Activated B cell treated with CpG ODN at 0.5 μM for 24 hours (primary cell): ENCODE data around the gene LHX2. TPM values are rescaled to one million over a fixed set of nuclear protein-coding genes. Genes with fewer than 3 reads are reported as not detected.

Experiments
- ATAC-seq: fragments of 200-7000 bp; cut with Tn5 transposase; one replicate; pipeline ENCODE4 v1.10.0; 2021; ENCODE audit warnings: low read depth, mild to moderate bottlenecking, moderate library complexity
- CTCF ChIA-PET: fragments of 350-600 bp; sonication (Branson Sonifier 250); formaldehyde crosslinking; loops from one replicate; lab custom pipeline; 2021; ENCODE audit warnings: antibody characterized with exemption; lab: Charles Lee
- POLR2A ChIA-PET: fragments of 350-600 bp; sonication (Branson Sonifier 250); formaldehyde crosslinking; loops from one replicate; lab custom pipeline; 2021; ENCODE audit warnings: antibody characterized with exemption; lab: Charles Lee
- DNase-seq: peaks from one replicate; pipeline ENCODE4 v3.0.0; 2022
- H3K27ac Mint-ChIP-seq: one replicate; pipeline ENCODE4 v1.8.0; 2020; ENCODE audit warnings: mixed read lengths
- H3K27me3 Mint-ChIP-seq: one replicate; pipeline ENCODE4 v1.8.0; 2021; ENCODE audit warnings: mixed read lengths
- H3K36me3 Mint-ChIP-seq: one replicate; pipeline ENCODE4 v1.8.0; 2021; ENCODE audit warnings: low read depth, mixed read lengths
- H3K4me1 Mint-ChIP-seq: one replicate; pipeline ENCODE4 v1.8.0; 2021; ENCODE audit warnings: mixed read lengths
- H3K4me3 Mint-ChIP-seq: one replicate; pipeline ENCODE4 v1.8.0; 2020; ENCODE audit warnings: mild to moderate bottlenecking, mixed read lengths
- H3K9me3 Mint-ChIP-seq: one replicate; pipeline ENCODE4 v1.8.0; 2020; ENCODE audit warnings: mixed read lengths
- intact Hi-C: fragments of 100-400 bp; cut with micrococcal nuclease; formaldehyde crosslinking; loops from one replicate; pipeline ENCODE4 v1.15.1; 2024
- total RNA-seq: library from RNA; stranded (reverse); gene quantifications from 2 replicates; pipeline ENCODE4 v1.2.3, GENCODE V29; 2022
- TF ChIP-seq, protein P1 (sequence below): fragments of 200-600 bp; IDR thresholded peaks from one replicate; pipeline ENCODE4 v1.8.0; 2022; ENCODE audit warnings: antibody characterized with exemption, mild to moderate bottlenecking

Gene LHX2
- total RNA-seq, 1 donor from 2014 or later = not detected

DNA sequence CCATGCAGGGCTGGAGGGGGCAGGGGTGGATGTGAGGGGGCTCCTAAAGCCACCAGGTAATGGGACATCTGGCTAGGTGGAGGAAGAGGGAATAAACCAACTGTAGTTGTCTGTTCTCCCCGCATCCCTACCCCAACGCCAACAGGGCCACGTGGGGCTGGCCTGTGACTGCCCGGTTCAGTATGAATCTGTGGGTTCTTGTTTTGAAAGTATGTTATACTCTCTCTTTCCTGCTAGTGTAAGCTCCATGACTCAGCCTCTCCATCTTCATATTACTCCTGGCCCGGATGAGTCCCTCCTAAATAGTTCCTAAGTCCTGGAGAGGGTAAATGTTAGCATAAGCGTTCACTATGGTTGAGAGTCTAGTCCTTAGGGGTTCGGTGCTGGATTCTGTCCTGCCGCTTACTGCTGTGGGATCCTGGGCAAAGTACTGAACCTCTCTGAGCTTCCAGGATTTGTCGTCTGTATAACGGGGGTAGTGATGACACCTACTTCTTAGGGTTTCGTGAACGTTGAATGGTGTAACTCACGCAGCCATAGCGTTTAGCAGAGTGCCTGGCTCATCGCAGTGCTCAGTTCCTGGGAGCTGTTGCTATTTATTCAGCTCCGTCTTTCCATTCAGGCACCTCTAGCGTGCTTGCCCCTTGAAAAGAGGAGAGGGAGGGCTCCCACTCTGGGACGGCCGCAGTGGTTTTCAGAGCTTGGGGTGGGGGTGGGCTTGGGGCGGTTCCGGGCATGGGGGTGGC is 28.8 kb downstream of the LHX2 start:
- H3K27me3 Mint-ChIP-seq = peaks cover 41% of the 10 kb centered on the region
- H3K9me3 Mint-ChIP-seq = no peaks in the 10 kb centered on the region
- H3K4me3 Mint-ChIP-seq = peak overlapping the region; percentile 50
- peaks cover 22% of the 10 kb centered on the region for H3K4me1 Mint-ChIP-seq
- ChIA-PET CTCF (interaction anchor here (0.5 to 4.1 kb wide), 17 partner anchors 10 to 686 kb away, joined by 3 to 57 read pairs (median 4); no protein-coding TSS in a partner anchor), POLR2A (interaction anchor here (0.6 to 1.2 kb wide), 3 partner anchors 9 to 551 kb away, joined by 3 to 4 read pairs (median 4); no protein-coding TSS in a partner anchor)
- ATAC-seq (peak; percentile 32), DNase-seq (no peak)
- TF ChIP-seq, protein P1, sequence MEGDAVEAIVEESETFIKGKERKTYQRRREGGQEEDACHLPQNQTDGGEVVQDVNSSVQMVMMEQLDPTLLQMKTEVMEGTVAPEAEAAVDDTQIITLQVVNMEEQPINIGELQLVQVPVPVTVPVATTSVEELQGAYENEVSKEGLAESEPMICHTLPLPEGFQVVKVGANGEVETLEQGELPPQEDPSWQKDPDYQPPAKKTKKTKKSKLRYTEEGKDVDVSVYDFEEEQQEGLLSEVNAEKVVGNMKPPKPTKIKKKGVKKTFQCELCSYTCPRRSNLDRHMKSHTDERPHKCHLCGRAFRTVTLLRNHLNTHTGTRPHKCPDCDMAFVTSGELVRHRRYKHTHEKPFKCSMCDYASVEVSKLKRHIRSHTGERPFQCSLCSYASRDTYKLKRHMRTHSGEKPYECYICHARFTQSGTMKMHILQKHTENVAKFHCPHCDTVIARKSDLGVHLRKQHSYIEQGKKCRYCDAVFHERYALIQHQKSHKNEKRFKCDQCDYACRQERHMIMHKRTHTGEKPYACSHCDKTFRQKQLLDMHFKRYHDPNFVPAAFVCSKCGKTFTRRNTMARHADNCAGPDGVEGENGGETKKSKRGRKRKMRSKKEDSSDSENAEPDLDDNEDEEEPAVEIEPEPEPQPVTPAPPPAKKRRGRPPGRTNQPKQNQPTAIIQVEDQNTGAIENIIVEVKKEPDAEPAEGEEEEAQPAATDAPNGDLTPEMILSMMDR = no peak
- intact Hi-C loops = loop anchor here (2.0 kb wide), 1 partner anchor 686 kb away; no protein-coding TSS in a partner anchor
- no peak overlapping the region for H3K27ac Mint-ChIP-seq
- H3K36me3 Mint-ChIP-seq = no peaks in the 10 kb centered on the region

DNA sequence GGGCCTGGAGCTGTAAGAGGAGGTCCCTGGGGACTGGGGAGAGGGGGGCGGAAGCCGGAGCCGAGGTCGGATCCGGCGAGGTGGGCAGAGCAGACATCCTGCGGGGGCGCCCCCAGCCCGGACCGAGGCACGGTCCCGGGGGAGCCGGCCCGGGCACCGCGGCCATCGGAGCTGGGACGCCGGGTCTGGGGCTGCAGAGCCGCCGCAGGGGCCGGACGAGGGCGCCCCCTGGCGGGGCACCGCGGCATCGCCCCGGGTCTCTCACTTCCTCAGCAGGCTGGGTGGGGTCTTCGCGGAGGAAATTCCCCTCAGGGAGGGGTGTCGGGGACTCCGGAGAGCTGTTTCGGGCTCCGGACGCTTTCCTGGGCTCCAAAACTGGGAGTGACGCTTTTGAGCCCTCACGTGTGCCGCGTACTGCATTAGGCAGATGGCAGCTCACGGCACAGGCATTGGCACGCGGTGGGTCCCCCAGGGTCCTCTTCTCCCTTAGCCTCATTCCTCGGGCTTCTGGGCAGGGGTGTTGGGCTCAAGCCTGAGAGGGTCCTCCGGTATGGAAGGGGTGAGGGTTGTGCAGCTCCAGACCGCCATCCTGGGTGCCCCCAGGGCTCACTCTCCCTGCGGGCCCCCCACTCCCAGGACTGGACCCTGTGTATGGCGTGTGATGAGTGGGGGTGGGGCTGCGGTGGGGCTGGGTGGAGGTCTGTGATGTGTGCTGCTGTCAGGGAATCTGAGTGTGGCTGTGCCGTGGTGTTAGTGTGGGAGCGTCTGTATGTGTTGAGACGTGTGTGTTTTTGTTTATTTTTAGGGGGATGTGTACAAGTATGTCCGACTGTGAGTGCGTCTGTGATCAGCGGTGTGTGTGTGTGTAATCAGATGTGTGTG is 29.6 kb downstream of the LHX2 start:
- POLR2A ChIA-PET = interaction anchor here (0.6 to 1.2 kb wide), 2 partner anchors 8 to 497 kb away, joined by 3 to 4 read pairs; no protein-coding TSS in a partner anchor
- no peak overlapping the region for H3K27ac Mint-ChIP-seq
- CTCF ChIA-PET = interaction anchor here (0.5 to 4.1 kb wide), 18 partner anchors 9 to 687 kb away, joined by 3 to 57 read pairs (median 4); no protein-coding TSS in a partner anchor
- H3K9me3 Mint-ChIP-seq = no peaks in the 10 kb centered on the region
- peaks cover 24% of the 10 kb centered on the region for H3K4me1 Mint-ChIP-seq
- intact Hi-C loops = loop anchor here (1.0 to 2.0 kb wide), 2 partner anchors 497 to 686 kb away; no protein-coding TSS in a partner anchor
- peak overlapping the region; percentile 75 for H3K4me3 Mint-ChIP-seq
- TF ChIP-seq, protein P1 = peak; percentile 68
- no peaks in the 10 kb centered on the region for H3K36me3 Mint-ChIP-seq
- H3K27me3 Mint-ChIP-seq = peaks cover 43% of the 10 kb centered on the region
- ATAC-seq = peak; percentile 64
- peak; percentile 66 for DNase-seq

DNA sequence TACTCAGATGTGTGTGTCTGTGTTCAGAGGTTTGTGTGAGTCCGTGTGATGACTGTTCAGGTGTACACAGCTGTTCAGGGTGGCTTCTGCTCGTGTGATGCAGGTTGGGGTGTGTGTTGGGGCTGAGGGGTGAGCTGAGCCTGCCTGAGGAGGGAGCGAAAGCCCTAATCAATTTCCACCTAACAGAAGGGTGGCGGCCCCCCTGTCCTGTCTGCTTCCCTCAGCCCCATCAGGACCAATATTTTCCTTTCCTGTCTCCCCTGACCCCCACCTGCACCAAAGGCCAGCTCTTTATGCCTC is 30.2 kb downstream of the LHX2 start:
- TF ChIP-seq, protein P1 = no peak
- intact Hi-C loops = loop anchor here (1.0 to 2.0 kb wide), 2 partner anchors 497 to 687 kb away; no protein-coding TSS in a partner anchor
- no peak for ATAC-seq
- POLR2A ChIA-PET = interaction anchor here (0.8 kb wide), 1 partner anchor 48 kb away, joined by 3 read pairs; no protein-coding TSS in a partner anchor
- Mint-ChIP-seq H3K27ac (no peak overlapping the region), H3K4me1 (peaks cover 24% of the 10 kb centered on the region), H3K9me3 (no peaks in the 10 kb centered on the region), H3K27me3 (peaks cover 43% of the 10 kb centered on the region), H3K4me3 (peak overlapping the region; percentile 36), H3K36me3 (no peaks in the 10 kb centered on the region)
- no peak for DNase-seq
- CTCF ChIA-PET = interaction anchor here (0.7 to 2.1 kb wide), 5 partner anchors 14 to 642 kb away, joined by 3 to 8 read pairs (median 3); no protein-coding TSS in a partner anchor

DNA sequence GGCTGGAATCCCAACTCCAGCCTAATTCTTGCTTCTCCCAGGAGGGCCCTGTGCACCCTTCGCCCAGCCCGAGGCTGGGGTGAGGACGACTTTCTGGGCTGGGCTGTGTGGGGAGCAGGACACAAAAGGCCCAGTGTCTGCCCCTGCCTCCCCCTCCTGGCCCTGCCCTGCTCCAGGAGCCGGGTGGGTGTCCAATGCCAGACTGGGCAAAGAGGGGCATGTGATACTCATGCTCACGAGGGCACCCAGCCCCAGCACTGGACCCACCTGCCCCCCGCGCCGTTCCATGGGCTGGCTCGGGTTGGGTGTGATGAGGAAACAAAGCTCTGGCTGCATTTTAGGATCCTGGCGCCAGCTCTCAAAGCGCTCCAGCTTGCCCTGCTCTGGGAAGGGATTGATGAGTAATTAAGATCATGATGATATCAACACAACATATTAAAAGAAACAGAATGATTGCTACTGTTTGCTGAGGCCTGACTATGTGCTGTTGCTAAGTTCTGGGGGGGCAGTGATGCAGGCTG is 30.7 kb downstream of the LHX2 start:
- H3K27me3 Mint-ChIP-seq = peaks cover 42% of the 10 kb centered on the region
- no peak overlapping the region for H3K27ac Mint-ChIP-seq
- no peak for DNase-seq
- ChIA-PET CTCF (interaction anchor here (2.1 kb wide), 1 partner anchor 14 kb away, joined by 8 read pairs; no protein-coding TSS in a partner anchor), POLR2A (interaction anchor here (0.8 kb wide), 1 partner anchor 47 kb away, joined by 3 read pairs; no protein-coding TSS in a partner anchor)
- H3K4me3 Mint-ChIP-seq = no peak overlapping the region
- H3K4me1 Mint-ChIP-seq = peaks cover 24% of the 10 kb centered on the region
- intact Hi-C loops = no loop called here
- H3K36me3 Mint-ChIP-seq = no peaks in the 10 kb centered on the region
- TF ChIP-seq, protein P1 = no peak
- no peak for ATAC-seq
- H3K9me3 Mint-ChIP-seq = no peaks in the 10 kb centered on the region
